Smooth muscle cell (in vitro differentiated cells): ENCODE results near the gene STOM. TPM values are rescaled to one million over a fixed set of nuclear protein-coding genes. Genes with fewer than 3 reads are reported as not detected.

Experiments used
- DNase-seq: peaks from one replicate; lab custom pipeline; 2025; ENCODE audit not compliant: unreplicated experiment; lab: John Stamatoyannopoulos, UW
- H2AFZ ChIP-seq: fragments of 200-600 bp; sonication (generic); 2 replicates; pipeline ENCODE4 v1.6.0; 2016; ENCODE audit warnings: antibody characterized with exemption, low read depth, mild to moderate bottlenecking
- H3F3A ChIP-seq: fragments of 200-600 bp; sonication (generic); 2 replicates; pipeline ENCODE4 v1.6.0; 2017; ENCODE audit warnings: antibody characterized with exemption, low read depth
- H3K27ac ChIP-seq: fragments of 200-600 bp; sonication (generic); 2 replicates; pipeline ENCODE4 v1.5.1; 2016; ENCODE audit warnings: low read depth, mild to moderate bottlenecking
- H3K27me3 ChIP-seq: fragments of 200-600 bp; sonication (generic); 2 replicates; pipeline ENCODE4 v1.6.1; 2016; ENCODE audit warnings: low read depth, mild to moderate bottlenecking
- H3K36me3 ChIP-seq: fragments of 200-600 bp; sonication (generic); 2 replicates; pipeline ENCODE4 v1.5.1; 2016; ENCODE audit warnings: low read depth
- H3K4me1 ChIP-seq: fragments of 200-600 bp; sonication (generic); 2 replicates; pipeline ENCODE4 v1.5.1; 2016; ENCODE audit warnings: low read depth
- H3K4me2 ChIP-seq: fragments of 200-600 bp; sonication (generic); 2 replicates; pipeline ENCODE4 v1.6.0; 2016; ENCODE audit warnings: mild to moderate bottlenecking
- H3K4me3 ChIP-seq: fragments of 200-600 bp; sonication (generic); 2 replicates; pipeline ENCODE4 v1.5.1; 2016; ENCODE audit warnings: mild to moderate bottlenecking
- H3K79me2 ChIP-seq: fragments of 200-600 bp; sonication (generic); 2 replicates; pipeline ENCODE4 v1.6.0; 2016; ENCODE audit warnings: low read depth, mild to moderate bottlenecking
- H3K9ac ChIP-seq: fragments of 200-600 bp; sonication (generic); 2 replicates; pipeline ENCODE4 v1.6.0; 2016; ENCODE audit warnings: low read depth
- H3K9me3 ChIP-seq: fragments of 200-600 bp; sonication (generic); replicated peaks from 2 replicates; pipeline ENCODE4 v1.5.1; 2016; ENCODE audit warnings: low read depth
- H4K20me1 ChIP-seq: fragments of 200-600 bp; sonication (generic); 2 replicates; pipeline ENCODE4 v1.6.0; 2016; ENCODE audit warnings: low read depth
- WGBS: methylation state at CpG from one replicate; pipeline ENCODE4 v1.1.7; 2016; ENCODE audit warnings: low lambda C conversion rate; 5-methylcytosine and 5-hydroxymethylcytosine counted together
- polyA plus RNA-seq: library from polyadenylated mRNA; unstranded; fragments of >200 nt; fragmentation: Nextera tagmentation; extraction: Ambion mirVana; gene quantifications from 2 replicates; pipeline ENCODE4 v1.2.1, GENCODE V29; 2016
- total RNA-seq: library from RNA; depleted of rRNA; stranded (reverse); fragments of >200 nt; gene quantifications from 2 replicates; pipeline ENCODE4 v1.2.3, GENCODE V29; 2014
- TF ChIP-seq, protein P1 (sequence below): fragments of 200-600 bp; sonication (generic); IDR thresholded peaks from 2 replicates; pipeline ENCODE4 v1.5.1; 2017; ENCODE audit warnings: borderline replicate concordance, mild to moderate bottlenecking, antibody characterized with exemption; ENCODE audit not compliant: insufficient read depth, poor library complexity, severe bottlenecking

The STOM gene
- total and polyA plus RNA-seq, 2 experiments from 2014 or later, result 105 to 187 TPM

DNA sequence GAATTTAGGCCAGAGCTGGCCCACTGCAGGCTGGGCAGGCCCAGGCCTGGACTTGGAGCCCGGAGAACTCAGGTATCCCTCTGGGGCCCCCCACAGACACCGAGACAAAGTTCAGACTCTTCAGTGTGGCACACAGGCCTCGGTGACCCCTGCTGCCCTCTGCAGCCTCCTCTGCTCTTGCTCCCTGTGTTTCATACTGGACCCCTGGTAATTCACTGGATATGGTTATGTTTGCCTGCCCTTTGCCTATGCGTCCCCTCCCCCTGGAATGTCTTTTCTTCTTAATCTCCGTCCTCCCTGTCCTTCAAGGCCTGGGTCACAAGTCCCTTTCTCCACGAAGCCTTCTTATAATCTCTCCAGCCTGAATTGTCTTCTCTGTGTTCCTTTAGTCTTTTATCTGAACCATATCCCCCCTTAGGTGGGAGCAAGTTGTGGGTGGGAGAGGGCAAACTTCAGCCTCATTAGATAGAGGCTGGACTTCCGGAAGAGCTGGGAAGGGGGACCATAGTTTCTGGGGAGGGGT is 72.0 kb downstream of the STOM start:
- Histone ChIP-seq H3K36me3 (peaks cover 2% of the 10 kb centered on the region), H3K9ac (no peak overlapping the region), H3K4me3 (no peak overlapping the region), H3K9me3 (no peaks in the 10 kb centered on the region), H3K4me1 (peaks cover 22% of the 10 kb centered on the region), H3K27ac (peak overlapping the region; percentile 40), H3K4me2 (peak overlapping the region; percentile 22), H2AFZ (no peak overlapping the region), H4K20me1 (peaks cover 99% of the 10 kb centered on the region), H3F3A (peaks cover 7% of the 10 kb centered on the region), H3K27me3 (no peaks in the 10 kb centered on the region), H3K79me2 (peaks cover 66% of the 10 kb centered on the region)
- TF ChIP-seq, protein P1, sequence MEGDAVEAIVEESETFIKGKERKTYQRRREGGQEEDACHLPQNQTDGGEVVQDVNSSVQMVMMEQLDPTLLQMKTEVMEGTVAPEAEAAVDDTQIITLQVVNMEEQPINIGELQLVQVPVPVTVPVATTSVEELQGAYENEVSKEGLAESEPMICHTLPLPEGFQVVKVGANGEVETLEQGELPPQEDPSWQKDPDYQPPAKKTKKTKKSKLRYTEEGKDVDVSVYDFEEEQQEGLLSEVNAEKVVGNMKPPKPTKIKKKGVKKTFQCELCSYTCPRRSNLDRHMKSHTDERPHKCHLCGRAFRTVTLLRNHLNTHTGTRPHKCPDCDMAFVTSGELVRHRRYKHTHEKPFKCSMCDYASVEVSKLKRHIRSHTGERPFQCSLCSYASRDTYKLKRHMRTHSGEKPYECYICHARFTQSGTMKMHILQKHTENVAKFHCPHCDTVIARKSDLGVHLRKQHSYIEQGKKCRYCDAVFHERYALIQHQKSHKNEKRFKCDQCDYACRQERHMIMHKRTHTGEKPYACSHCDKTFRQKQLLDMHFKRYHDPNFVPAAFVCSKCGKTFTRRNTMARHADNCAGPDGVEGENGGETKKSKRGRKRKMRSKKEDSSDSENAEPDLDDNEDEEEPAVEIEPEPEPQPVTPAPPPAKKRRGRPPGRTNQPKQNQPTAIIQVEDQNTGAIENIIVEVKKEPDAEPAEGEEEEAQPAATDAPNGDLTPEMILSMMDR, result no peak
- DNase-seq, result no peak
- 62% methylated on average over 7 of the region's 7 CpGs for WGBS

DNA sequence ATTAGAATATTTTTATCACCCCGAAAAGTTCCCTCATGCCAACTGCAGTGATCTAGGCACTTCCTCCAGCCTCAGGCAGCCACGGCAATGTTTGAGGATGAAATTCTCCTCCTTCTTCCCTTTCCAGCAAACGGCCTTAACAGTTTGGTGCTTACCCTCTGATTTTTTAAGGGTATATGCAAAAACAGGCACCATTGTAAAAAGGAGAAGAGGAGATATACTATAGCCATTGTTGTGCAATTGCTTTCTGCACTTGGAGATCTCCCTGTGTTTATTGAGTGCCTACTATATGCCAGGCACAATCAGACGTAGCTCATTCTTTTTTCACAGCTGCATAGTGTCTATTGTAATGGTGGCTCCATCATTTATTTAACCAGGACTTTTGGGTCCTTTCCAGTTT is 72.7 kb downstream of the STOM start:
- Histone ChIP-seq H4K20me1 (peaks cover 99% of the 10 kb centered on the region), H3K9ac (no peak overlapping the region), H3K27ac (peak overlapping the region; percentile 40), H2AFZ (no peak overlapping the region), H3K9me3 (no peaks in the 10 kb centered on the region), H3K27me3 (no peaks in the 10 kb centered on the region), H3K4me3 (no peak overlapping the region), H3K79me2 (peaks cover 67% of the 10 kb centered on the region), H3F3A (peaks cover 7% of the 10 kb centered on the region), H3K4me1 (peaks cover 22% of the 10 kb centered on the region), H3K36me3 (peaks cover 2% of the 10 kb centered on the region), H3K4me2 (no peak overlapping the region)
- no peak for DNase-seq
- TF ChIP-seq, protein P1, result no peak
- WGBS, result 74% methylated on average over 4 of the region's 4 CpGs

DNA sequence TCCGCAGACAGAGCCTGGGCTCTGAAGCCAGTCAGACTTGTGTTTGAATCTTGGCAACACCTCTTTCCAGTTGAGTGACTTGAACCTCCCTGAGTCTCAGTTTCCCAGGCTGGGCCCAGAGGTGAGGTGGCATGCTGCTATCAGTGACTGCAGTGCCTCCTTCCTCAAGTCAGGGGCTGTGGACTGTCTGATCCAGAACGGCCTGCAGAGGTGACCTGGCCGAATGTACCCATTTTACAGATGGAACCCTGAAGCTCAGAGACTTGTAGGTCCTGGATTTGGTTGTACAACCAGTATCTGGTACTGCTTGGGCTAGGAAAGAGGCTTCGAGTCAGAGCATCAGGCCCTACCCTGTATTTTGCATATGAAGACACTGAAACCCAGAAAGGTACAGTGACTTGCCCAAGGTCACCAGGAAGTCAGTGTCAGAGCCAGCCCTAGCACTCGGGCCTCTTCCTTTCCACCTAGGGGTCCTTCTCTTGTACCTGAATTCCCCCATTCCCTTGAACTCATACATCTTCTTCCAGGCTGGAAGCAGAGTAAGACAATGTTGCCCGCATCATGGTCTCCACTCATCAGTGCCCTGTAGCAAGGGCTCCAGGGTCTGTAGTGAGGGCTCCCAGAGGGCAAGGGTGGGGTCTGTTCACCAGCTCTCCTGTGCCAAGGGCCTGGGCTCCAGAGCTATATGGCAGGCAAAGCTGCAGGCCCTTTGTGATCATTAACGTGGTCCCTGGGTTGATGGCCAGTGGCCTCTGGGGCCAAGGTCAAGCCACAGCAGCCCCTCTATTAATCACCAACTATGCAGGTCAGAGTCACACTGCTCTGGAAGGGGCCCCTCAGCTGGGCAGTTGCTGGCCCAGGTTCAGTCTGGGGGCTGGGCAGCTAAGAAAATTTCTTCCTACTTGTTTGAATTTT is 73.6 kb downstream of the STOM start:
- H3K4me1 ChIP-seq, result peaks cover 22% of the 10 kb centered on the region
- H3K79me2 ChIP-seq, result peaks cover 67% of the 10 kb centered on the region
- no peak for DNase-seq
- no peaks in the 10 kb centered on the region for H3K27me3 ChIP-seq
- 94% methylated on average over 7 of the region's 7 CpGs for WGBS
- no peak overlapping the region for H2AFZ ChIP-seq
- H3K36me3 ChIP-seq, result peaks cover 2% of the 10 kb centered on the region
- H4K20me1 ChIP-seq, result peaks cover 99% of the 10 kb centered on the region
- no peak overlapping the region for H3K4me2 ChIP-seq
- H3K4me3 ChIP-seq, result no peak overlapping the region
- TF ChIP-seq, protein P1, result no peak
- H3K27ac ChIP-seq, result peak overlapping the region; percentile 40
- peaks cover 7% of the 10 kb centered on the region for H3F3A ChIP-seq
- no peak overlapping the region for H3K9ac ChIP-seq
- no peaks in the 10 kb centered on the region for H3K9me3 ChIP-seq
